GM12875 (cell line): ENCODE measurements around the gene AK2.
"Not testable (repeated sequence)": the region's sequence is repeated elsewhere in the genome, so short reads cannot be mapped to it uniquely, and the experiment has no call there.

Experiments used
- H3K4me3 ChIP-seq: one replicate; pipeline ENCODE4 v1.5.1; 2011; ENCODE audit warnings: low read depth, low read length, control low read depth
- TF ChIP-seq, protein P1 (sequence below): IDR thresholded peaks from 2 replicates; pipeline ENCODE4 v1.5.1; 2011; ENCODE audit warnings: low read depth, mild to moderate bottlenecking, control low read depth, inconsistent platforms, low read length, moderate library complexity, borderline replicate concordance; ENCODE audit not compliant: insufficient read depth

Gene AK2

DNA sequence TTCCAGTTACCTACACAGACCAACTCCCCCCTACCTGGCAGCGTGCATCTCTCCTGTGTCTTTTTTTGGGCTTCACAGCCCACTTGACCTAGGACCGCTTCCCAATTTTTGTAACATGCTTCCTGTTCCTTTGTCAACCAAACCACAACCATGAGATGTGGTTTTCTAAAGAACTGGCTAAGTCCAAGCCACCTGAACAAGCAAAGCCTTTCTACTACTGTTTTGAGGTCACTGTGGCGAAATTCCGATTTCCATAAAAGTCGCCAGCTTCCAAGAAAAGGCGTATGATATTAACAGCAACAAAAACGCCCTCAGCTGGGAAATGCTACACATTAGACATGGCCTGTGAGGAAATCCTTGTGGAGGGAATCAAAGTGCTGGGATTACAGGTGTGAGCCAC lies 12.7 kb upstream of the AK2 start:
- TF ChIP-seq, protein P1, sequence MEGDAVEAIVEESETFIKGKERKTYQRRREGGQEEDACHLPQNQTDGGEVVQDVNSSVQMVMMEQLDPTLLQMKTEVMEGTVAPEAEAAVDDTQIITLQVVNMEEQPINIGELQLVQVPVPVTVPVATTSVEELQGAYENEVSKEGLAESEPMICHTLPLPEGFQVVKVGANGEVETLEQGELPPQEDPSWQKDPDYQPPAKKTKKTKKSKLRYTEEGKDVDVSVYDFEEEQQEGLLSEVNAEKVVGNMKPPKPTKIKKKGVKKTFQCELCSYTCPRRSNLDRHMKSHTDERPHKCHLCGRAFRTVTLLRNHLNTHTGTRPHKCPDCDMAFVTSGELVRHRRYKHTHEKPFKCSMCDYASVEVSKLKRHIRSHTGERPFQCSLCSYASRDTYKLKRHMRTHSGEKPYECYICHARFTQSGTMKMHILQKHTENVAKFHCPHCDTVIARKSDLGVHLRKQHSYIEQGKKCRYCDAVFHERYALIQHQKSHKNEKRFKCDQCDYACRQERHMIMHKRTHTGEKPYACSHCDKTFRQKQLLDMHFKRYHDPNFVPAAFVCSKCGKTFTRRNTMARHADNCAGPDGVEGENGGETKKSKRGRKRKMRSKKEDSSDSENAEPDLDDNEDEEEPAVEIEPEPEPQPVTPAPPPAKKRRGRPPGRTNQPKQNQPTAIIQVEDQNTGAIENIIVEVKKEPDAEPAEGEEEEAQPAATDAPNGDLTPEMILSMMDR: no peak
- no peak overlapping the region for H3K4me3 ChIP-seq

DNA sequence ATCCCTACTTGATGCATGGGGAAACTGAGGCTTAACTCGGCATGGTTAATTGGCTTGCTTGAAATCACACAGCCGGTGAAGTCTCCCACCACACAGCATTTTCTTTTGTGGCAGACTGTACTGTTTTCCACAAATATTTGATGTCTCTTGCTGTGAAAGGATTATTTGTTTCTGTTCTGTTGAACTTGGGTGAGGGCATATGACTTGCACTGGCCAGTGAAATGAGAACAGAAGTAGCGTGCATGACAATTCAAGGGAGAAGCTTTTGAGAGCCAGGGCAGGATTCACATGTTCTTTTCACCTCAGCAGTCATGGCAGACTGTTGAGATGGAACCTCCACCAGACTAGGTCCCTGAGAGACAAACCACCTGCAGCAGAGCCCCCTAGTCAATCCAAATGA lies 11.7 kb upstream of the AK2 start:
- TF ChIP-seq, protein P1: no peak

GRCh38 chr1:33047839-33048305 lies 11.2 kb upstream of the AK2 start:
- no peak overlapping the region for H3K4me3 ChIP-seq
- TF ChIP-seq, protein P1: no peak

More for the DNA sequence above, 11.7 kb upstream of the AK2 start:
- H3K4me3 ChIP-seq: no peak overlapping the region

- TF ChIP-seq, protein P1: no peak
- no peak overlapping the region for H3K4me3 ChIP-seq
Measured at GRCh38 chr1:33047290-33047689, 10.6 kb upstream of the AK2 start.

DNA sequence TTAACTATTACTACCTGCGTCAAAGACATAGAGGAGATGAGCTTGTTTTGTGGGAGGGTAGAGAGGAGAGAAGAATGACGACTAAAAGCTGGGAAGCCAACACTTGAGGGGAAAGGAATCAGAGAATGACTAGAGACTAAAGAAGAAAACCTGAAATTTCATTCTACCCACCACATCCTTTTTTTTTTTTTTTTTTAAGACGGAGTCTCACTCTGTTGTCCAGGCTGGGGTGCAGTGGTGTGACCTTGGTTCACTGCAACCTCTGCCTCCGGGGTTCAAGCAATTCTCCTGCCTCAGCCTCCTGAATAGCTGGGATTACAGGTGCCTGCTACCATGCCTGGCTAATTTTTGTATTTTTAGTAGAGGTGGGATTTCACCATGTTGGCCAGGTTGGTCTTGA lies 9.6 kb upstream of the AK2 start:
- not testable (repeated sequence) for H3K4me3 ChIP-seq

GRCh38 chr1:33045814-33046213 lies 9.1 kb upstream of the AK2 start:
- TF ChIP-seq, protein P1: no peak
- no peak overlapping the region for H3K4me3 ChIP-seq

GRCh38 chr1:33045246-33045645 lies 8.6 kb upstream of the AK2 start:
- TF ChIP-seq, protein P1: no peak

More at GRCh38 chr1:33045246-33045645, 8.6 kb upstream of the AK2 start:
- H3K4me3 ChIP-seq: no peak overlapping the region
